NCI-H345 treated with DMSO at 0.1 percent for 48 hours (cell line): Measurements from ENCODE around the gene ZNF750.

Source experiments
- DNase-seq: peaks from one replicate; lab custom pipeline; 2025; ENCODE audit not compliant: unreplicated experiment; lab: John Stamatoyannopoulos, UW

Gene ZNF750

GRCh38 chr17:82836823-82837357, 2.9 kb downstream of the ZNF750 start:
- DNase-seq = peak; percentile 58

- peak; percentile 82 for DNase-seq
Measured at GRCh38 chr17:82835766-82836512, 3.9 kb downstream of the ZNF750 start.

DNA sequence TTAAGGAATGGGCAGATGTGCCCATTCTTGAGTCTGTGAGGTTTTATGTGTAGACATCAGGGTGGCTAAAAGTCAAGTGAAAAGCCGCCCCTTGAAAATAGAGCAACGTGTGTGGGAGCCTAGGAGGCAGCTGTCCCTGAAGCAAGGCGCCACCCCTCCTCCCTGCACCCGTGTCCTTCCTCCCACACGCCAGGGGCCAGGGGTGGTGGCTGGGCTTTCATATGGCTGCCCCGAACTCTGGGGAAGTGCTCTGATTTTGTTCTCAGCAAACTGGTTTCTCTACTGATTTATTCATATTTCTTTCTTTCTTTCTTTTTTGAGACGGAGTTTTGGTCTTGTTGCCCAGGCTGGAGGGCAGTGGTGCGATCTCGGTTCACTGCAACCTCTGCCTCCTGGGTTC, 4.7 kb downstream of the ZNF750 start:
- DNase-seq = no peak

DNA sequence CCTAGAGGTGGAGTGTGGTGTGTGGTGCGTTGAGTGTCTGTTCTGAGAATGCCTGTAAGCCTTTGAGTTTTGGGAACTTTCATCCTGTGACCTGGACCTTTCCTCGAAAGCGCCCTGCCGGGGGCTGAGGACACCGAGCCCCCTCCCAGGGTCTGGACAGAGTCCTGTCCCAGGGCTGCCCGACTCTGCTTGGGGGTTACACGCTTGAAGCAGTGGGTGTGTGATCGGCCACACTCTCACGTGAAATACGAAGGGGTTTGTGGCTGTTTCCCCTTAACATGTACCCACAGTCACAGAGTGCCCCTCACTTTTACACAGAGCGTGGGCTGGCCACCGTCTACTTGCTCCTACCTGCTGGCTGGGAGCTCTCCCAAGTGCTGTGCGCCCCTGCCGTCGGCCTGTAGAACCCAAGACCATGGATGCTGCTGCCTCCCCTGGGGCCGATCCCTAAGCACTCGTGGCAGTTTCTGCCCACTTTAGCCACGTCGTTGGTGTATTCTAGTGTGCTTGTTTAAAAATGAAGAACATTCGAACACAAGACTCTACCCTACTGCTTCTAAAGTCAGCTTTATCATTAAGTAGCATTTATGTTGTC, 6.8 kb downstream of the ZNF750 start:
- DNase-seq = no peak

- no peak for DNase-seq
Measured at GRCh38 chr17:82832411-82832810, 7.4 kb downstream of the ZNF750 start.

DNA sequence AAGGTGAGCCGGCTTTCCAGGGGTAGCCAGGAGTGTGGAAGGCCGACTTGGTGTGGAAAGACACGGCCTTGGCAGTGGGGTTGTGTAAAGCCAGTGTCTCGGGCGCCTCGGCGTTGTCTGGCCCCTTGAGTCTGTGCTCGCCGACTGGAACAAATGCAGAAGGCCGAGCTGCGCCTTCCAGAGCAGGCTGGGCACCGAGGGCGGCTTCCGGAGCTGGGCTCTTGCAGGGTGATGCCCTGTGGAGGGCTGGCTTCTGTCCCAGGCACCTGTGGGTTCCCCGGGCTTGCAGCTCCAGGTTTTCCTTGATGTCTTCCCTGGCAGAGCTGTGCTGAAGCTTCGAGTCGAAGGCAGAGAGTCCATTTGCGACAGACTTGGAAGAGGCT, 8.0 kb downstream of the ZNF750 start:
- no peak for DNase-seq

DNA sequence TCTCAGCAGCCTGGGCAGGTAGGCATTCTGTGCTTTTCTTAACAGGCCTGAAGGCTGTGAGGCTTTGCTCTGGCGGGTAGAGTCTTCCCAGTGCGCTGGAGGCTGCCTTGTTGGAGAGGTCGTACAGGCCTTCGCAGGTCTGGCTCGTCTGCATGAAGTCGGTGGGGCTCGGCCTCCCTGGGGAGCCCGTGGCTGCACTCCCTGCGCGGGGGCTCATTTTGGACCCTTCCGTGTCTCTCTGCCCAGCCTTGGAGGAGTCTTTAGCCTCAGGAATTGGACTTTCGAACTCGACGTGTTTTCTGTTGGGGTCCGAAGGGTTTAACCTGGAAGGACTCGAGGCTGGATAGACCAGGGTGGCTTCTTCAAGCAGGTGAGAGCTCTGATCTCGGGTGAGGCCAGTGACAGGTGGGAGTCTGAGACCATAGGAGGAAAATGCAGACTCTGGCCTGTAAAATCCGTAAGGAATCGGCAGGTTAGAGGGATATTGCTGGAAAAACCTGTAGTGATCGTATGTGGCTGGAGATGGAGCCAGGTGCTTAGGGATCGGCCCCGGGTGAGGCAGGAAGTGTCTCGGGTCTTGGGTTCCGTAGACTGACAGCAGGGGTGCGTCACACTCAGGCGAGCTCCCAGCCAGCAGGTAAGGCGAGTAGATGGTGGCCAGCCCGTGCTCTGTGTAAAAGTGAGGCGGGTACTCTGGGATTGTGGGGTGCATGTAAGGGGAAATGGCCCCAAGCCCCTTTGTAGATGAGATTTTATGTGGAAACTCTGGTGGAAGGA, 8.6 kb downstream of the ZNF750 start:
- DNase-seq = no peak

DNA sequence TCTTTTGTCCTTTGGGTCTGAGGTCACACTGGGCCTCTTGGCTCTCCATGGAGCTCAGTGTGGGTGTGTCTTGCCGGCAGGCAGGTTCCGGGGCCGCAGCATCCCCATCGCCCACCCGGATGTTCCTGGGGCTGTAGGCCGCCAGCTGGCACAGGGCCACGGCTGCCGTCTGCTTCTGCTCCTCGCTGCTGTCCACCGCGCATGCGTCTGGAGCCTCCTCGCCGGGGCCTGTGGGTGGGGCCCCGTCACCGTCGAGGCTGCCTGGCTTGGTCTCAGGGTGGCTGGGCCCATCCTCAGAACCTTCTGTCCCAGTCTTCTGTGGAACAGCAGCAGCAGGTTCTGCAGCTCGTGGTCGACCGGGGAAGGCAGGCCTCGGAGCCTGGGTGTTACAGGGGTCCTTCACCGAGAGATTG, 9.6 kb downstream of the ZNF750 start:
- no peak for DNase-seq

GRCh38 chr17:82828875-82829487, 10.8 kb downstream of the ZNF750 start:
- DNase-seq = no peak

GRCh38 chr17:82826956-82827355, 12.9 kb downstream of the ZNF750 start:
- DNase-seq = no peak

GRCh38 chr17:82826211-82826610, 13.6 kb downstream of the ZNF750 start:
- no peak for DNase-seq

GRCh38 chr17:82825540-82826124, 14.2 kb downstream of the ZNF750 start:
- no peak for DNase-seq

DNA sequence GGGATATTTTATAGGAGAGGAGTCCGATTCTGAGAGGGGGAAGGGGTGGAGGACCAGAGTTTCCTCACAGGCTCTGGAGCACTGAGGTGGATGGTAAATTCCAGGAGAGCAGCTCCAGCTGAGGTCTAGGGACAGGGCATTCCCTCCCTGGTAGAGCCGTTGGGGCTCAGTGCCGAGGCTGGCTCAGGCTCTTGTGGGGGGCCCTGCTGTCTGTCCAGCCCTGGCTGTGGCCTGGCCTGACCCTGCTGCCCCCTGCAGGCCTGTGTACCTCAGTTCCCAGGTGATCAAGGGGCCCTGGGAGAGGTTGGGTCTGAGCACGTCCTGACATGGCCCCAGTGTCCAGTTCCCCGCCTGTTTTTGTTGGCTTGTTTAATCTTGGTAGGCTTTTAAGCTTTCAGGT, 16.8 kb downstream of the ZNF750 start:
- no peak for DNase-seq

GRCh38 chr17:82822281-82822680, 17.5 kb downstream of the ZNF750 start:
- no peak for DNase-seq

- no peak for DNase-seq
Measured at GRCh38 chr17:82821554-82821953, 18.3 kb downstream of the ZNF750 start.

GRCh38 chr17:82820278-82821251, 19.3 kb downstream of the ZNF750 start:
- DNase-seq = no peak

- no peak for DNase-seq
Measured at GRCh38 chr17:82817947-82818346, 21.9 kb downstream of the ZNF750 start.

DNA sequence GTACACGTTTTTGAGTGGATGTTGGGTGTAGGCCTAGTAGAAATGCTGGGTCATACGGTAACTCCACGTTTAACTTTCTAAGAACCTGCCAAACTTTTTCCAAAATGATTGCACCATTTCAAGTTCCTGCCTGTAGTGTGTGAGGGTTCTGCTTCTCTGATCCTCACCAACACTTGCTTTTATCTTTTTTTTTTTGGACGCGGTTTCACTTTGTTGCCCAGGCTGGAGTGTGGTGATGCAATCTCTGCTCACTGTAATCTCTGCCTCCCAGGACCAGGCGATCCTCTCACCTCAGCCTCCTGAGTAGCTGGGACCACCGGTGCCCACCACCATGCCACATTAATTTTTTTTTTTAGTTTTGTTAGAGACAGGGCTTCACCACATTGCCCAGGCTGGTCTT, 23.5 kb downstream of the ZNF750 start:
- DNase-seq = no peak

- no peak for DNase-seq
Measured at GRCh38 chr17:82815790-82816305, 24.0 kb downstream of the ZNF750 start.

DNA sequence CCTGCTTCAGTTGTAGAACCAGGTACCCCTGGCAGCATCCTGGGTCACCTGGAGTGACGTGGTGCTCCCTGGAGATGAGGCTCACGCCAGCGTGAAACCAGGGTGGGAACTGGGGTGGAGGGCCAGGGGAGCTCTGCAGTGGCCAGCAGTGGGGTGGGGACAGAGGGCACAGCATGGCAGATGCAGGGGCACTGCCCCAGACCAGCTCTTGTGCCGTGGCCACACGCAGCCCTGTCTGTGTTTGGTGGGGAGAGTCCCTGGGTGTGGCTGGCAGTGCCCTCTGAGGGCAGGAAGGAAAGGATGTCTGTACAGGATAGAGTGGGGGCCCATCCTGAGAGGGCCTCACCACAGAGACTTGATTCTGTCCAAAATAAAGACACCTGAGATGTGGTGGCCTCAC, 24.5 kb downstream of the ZNF750 start:
- no peak for DNase-seq
